ENCODE results near the gene SFXN5.

DNA sequence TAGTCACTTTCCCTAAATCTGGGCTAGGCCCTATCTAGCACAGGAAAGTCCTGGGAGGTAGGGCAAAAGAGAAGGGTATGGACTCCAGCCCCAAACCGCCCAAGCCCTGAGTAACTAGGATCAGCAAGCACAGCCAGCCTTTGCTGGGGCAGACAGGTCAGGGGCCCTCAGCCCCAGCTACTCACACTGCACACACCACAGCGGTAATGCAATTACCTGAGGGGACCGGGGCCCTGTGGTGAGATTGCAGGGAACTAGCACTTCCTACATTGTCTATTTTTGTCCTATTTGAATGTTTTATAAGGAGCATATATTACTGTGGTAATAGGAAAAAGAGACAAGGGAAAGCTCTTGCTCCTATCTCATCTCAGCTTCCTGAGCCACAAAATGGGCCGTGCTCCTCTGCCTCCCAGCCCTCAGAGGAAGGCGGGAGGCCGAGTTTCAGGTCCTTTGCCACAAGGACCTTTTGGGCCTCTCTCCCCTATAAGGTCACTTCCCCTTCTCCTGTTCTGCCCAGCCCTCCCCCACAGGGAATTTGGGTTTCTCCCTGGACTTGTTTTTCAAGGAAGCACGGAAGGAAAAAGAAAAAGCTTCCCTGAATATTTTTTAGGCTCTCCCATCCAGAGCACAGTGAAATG, 20.8 kb upstream of the SFXN5 start:
- TF ChIP-seq SMC3 (IDR thresholded peaks at IDR 0.05; ENCODE audit: low read depth, low read length) = no peak
- TF ChIP-seq MXI1 (IDR thresholded peaks at IDR 0.05; ENCODE audit: borderline replicate concordance, low read depth, low read length) = no peak
- no peak for TF ChIP-seq CTCF (conservative IDR thresholded peaks at IDR 0.05; ENCODE audit: low read depth, low read length)
- no peak for TF ChIP-seq BHLHE40 (IDR thresholded peaks at IDR 0.05; ENCODE audit: low read depth, low read length)
- TF ChIP-seq RFX5 (IDR thresholded peaks at IDR 0.05; ENCODE audit: low read depth, low read length) = no peak
- TF ChIP-seq MAZ (IDR thresholded peaks at IDR 0.05; ENCODE audit: borderline replicate concordance, low read depth, low read length) = no peak
- TF ChIP-seq POLR2A (IDR thresholded peaks at IDR 0.05; ENCODE audit: low read depth, low read length) = no peak
- TF ChIP-seq, protein P1, sequence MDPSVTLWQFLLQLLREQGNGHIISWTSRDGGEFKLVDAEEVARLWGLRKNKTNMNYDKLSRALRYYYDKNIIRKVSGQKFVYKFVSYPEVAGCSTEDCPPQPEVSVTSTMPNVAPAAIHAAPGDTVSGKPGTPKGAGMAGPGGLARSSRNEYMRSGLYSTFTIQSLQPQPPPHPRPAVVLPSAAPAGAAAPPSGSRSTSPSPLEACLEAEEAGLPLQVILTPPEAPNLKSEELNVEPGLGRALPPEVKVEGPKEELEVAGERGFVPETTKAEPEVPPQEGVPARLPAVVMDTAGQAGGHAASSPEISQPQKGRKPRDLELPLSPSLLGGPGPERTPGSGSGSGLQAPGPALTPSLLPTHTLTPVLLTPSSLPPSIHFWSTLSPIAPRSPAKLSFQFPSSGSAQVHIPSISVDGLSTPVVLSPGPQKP (IDR thresholded peaks at IDR 0.05; ENCODE audit: borderline replicate concordance, low read depth, low read length) = no peak
- no peak for TF ChIP-seq MAFK (IDR thresholded peaks at IDR 0.05; ENCODE audit: low read depth, low read length)
- TF ChIP-seq, protein P2, sequence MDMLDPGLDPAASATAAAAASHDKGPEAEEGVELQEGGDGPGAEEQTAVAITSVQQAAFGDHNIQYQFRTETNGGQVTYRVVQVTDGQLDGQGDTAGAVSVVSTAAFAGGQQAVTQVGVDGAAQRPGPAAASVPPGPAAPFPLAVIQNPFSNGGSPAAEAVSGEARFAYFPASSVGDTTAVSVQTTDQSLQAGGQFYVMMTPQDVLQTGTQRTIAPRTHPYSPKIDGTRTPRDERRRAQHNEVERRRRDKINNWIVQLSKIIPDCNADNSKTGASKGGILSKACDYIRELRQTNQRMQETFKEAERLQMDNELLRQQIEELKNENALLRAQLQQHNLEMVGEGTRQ (IDR thresholded peaks at IDR 0.05; ENCODE audit: low read depth, low read length) = no peak
- no peak for TF ChIP-seq RCOR1 (IDR thresholded peaks at IDR 0.05; ENCODE audit: insufficient replicate concordance, low read length)
- no peak for TF ChIP-seq CHD1 (IDR thresholded peaks at IDR 0.05; ENCODE audit: low read depth, low read length)

All from IMR-90 (cell line).